Measurements from ENCODE around the gene OXNAD1. TPM values are rescaled to one million over a fixed set of nuclear protein-coding genes. Genes with fewer than 3 reads are reported as not detected.
A peak's percentile ranks its signal among the peaks of the same experiment; 100 is the strongest.

Gene OXNAD1
- total and polyA plus RNA-seq, 2 of the 13 experiments (the other 11 are each of a cell fraction or from before 2014, with no cell fraction given), result 9.9 to 18.8 TPM

GRCh38 chr3:16264708-16265454 lies at the start of gene OXNAD1, which contains the start of gene DPH3 (continued):
- TF ChIP-seq ZBTB1 (CRISPR knock-in tag; IDR thresholded peaks at IDR 0.05; ENCODE audit: borderline replicate concordance) (no peak), TARDBP (CRISPR knock-in tag; IDR thresholded peaks at IDR 0.05) (peak; percentile 30; the same call in 1 of the 2 replicates), ZNF230 (CRISPR knock-in tag; IDR thresholded peaks at IDR 0.05) (no peak), PBX2 (CRISPR knock-in tag; IDR thresholded peaks at IDR 0.05) (no peak), KAT8 (CRISPR knock-in tag; IDR thresholded peaks at IDR 0.05) (peak; percentile 99), GTF2F1 (IDR thresholded peaks at IDR 0.05; ENCODE audit: low read length) (no peak), MNT (IDR thresholded peaks at IDR 0.05) (peak; percentile 50; the same call in 1 of the 2 replicates), REPIN1 (CRISPR knock-in tag; IDR thresholded peaks at IDR 0.05; ENCODE audit: borderline replicate concordance, low read depth) (peak; percentile 97), ATM (IDR thresholded peaks at IDR 0.05; ENCODE audit: borderline replicate concordance) (no peak), ZSCAN25 (CRISPR knock-in tag; IDR thresholded peaks at IDR 0.05) (no peak), ZNF710 (CRISPR knock-in tag; IDR thresholded peaks at IDR 0.05; ENCODE audit: borderline replicate concordance) (no peak), NAIF1 (CRISPR knock-in tag; IDR thresholded peaks at IDR 0.05; ENCODE audit: borderline replicate concordance) (no peak), HINFP (CRISPR knock-in tag; IDR thresholded peaks at IDR 0.05; ENCODE audit: low read depth) (no peak), MEF2D (CRISPR knock-in tag; IDR thresholded peaks at IDR 0.05) (peak; percentile 22; the same call in 1 of the 2 replicates), ZNF772 (CRISPR knock-in tag; IDR thresholded peaks at IDR 0.05) (no peak), FOXC1 (CRISPR knock-in tag; IDR thresholded peaks at IDR 0.05; ENCODE audit: borderline replicate concordance) (peak; percentile 86; the same call in 1 of the 2 replicates), TBX2 (CRISPR knock-in tag; IDR thresholded peaks at IDR 0.05; ENCODE audit: borderline replicate concordance) (peak; percentile 43), ZFX (CRISPR knock-in tag; IDR thresholded peaks at IDR 0.05; ENCODE audit: low read depth) (peak; percentile 71), TMF1 (CRISPR knock-in tag; IDR thresholded peaks at IDR 0.05; ENCODE audit: low read depth) (no peak), POLR2AphosphoS5 (IDR thresholded peaks at IDR 0.05; ENCODE audit: low read depth, low read length) (peak; percentile 92), FOXO1 (CRISPR knock-in tag; IDR thresholded peaks at IDR 0.05) (no peak), NONO (IDR thresholded peaks at IDR 0.05) (no peak), NONO (CRISPR knock-in tag; conservative IDR thresholded peaks at IDR 0.05) (peak; percentile 83), ZIK1 (CRISPR knock-in tag; IDR thresholded peaks at IDR 0.05; ENCODE audit: borderline replicate concordance, low read depth) (no peak), ZMAT5 (CRISPR knock-in tag; IDR thresholded peaks at IDR 0.05; ENCODE audit: borderline replicate concordance, low read depth) (no peak)

Data from HepG2 (cell line).